ENCODE measurements around the gene CCDC102A.
A peak's percentile ranks its signal among the peaks of the same experiment; 100 is the strongest.

The CCDC102A gene

GRCh38 chr16:57497121-57497520, 39.2 kb downstream of the CCDC102A start:
- no peak overlapping the region for H3K4me3 ChIP-seq (ENCODE audit: low read depth, low read length)
- no peak for DNase-seq (ENCODE audit: low read depth)
- TF ChIP-seq MYC (IDR thresholded peaks at IDR 0.05; ENCODE audit: low read depth, low read length) (no peak), POLR2A (IDR thresholded peaks at IDR 0.05; ENCODE audit: extremely low read depth, insufficient read length) (no peak), MAX (IDR thresholded peaks at IDR 0.05; ENCODE audit: low read depth, low read length) (no peak), CTCF (IDR thresholded peaks at IDR 0.05; ENCODE audit: low read depth, low read length) (no peak)

GRCh38 chr16:57493767-57494166, 42.6 kb downstream of the CCDC102A start:
- DNase-seq (ENCODE audit: low read depth), result no peak
- TF ChIP-seq MAX (IDR thresholded peaks at IDR 0.05; ENCODE audit: low read depth, low read length) (no peak), POLR2A (IDR thresholded peaks at IDR 0.05; ENCODE audit: extremely low read depth, insufficient read length) (no peak), MYC (IDR thresholded peaks at IDR 0.05; ENCODE audit: low read depth, low read length) (no peak), CTCF (IDR thresholded peaks at IDR 0.05; ENCODE audit: low read depth, low read length) (no peak)

GRCh38 chr16:57489229-57489628, 47.1 kb downstream of the CCDC102A start:
- no peak for TF ChIP-seq MAX (IDR thresholded peaks at IDR 0.05; ENCODE audit: low read depth, low read length)
- no peak for TF ChIP-seq CTCF (IDR thresholded peaks at IDR 0.05; ENCODE audit: low read depth, low read length)
- H3K4me3 ChIP-seq (ENCODE audit: low read depth, low read length), result no peak overlapping the region
- DNase-seq (ENCODE audit: low read depth), result no peak

More at GRCh38 chr16:57493767-57494166, 42.6 kb downstream of the CCDC102A start:
- H3K4me3 ChIP-seq (ENCODE audit: low read depth, low read length), result no peak overlapping the region

- DNase-seq (ENCODE audit: low read depth), result no peak
- TF ChIP-seq MAX (IDR thresholded peaks at IDR 0.05; ENCODE audit: low read depth, low read length), result no peak
- TF ChIP-seq CTCF (IDR thresholded peaks at IDR 0.05; ENCODE audit: low read depth, low read length), result no peak
- no peak for TF ChIP-seq POLR2A (IDR thresholded peaks at IDR 0.05; ENCODE audit: extremely low read depth, insufficient read length)
- TF ChIP-seq MYC (IDR thresholded peaks at IDR 0.05; ENCODE audit: low read depth, low read length), result no peak
- no peak overlapping the region for H3K4me3 ChIP-seq (ENCODE audit: low read depth, low read length)
These were observed 49.2 kb downstream of the CCDC102A start for GRCh38 chr16:57486858-57487834.

GRCh38 chr16:57485916-57486857, 50.2 kb downstream of the CCDC102A start, which contains the start of gene DOK4:
Gene DOK4, minus strand, starts transcription at chr16:57486493. Its CDS starts 6,986 bp downstream, at chr16:57479507.
- TF ChIP-seq MYC (IDR thresholded peaks at IDR 0.05; ENCODE audit: low read depth, low read length) (no peak), MAX (IDR thresholded peaks at IDR 0.05; ENCODE audit: low read depth, low read length) (no peak), POLR2A (IDR thresholded peaks at IDR 0.05; ENCODE audit: extremely low read depth, insufficient read length) (no peak), CTCF (IDR thresholded peaks at IDR 0.05; ENCODE audit: low read depth, low read length) (no peak)
- peak within 1 kb of the TSS; percentile 59 for H3K4me3 ChIP-seq (ENCODE audit: low read depth, low read length)
- DNase-seq (ENCODE audit: low read depth), result peak; percentile 88
